Measurements from ENCODE around the gene CCNL2.

CCNL2 gene

GRCh38 chr1:1340791-1341548 lies 58.2 kb downstream of the CCNL2 start:
- DNase-seq: no peak

GRCh38 chr1:1340185-1340584 lies 59.0 kb downstream of the CCNL2 start:
- no peak for DNase-seq

GRCh38 chr1:1338278-1338677 lies 60.9 kb downstream of the CCNL2 start:
- DNase-seq: no peak

- DNase-seq: no peak
Observed at GRCh38 chr1:1337793-1338147, 61.4 kb downstream of the CCNL2 start.

GRCh38 chr1:1336931-1337792 lies 62.0 kb downstream of the CCNL2 start:
- DNase-seq: no peak

GRCh38 chr1:1336446-1336845 lies 62.7 kb downstream of the CCNL2 start:
- DNase-seq: no peak

GRCh38 chr1:1335792-1336248 lies 63.3 kb downstream of the CCNL2 start:
- DNase-seq: no peak

All from right hindlimb (tissue), 1 donor.